A549 (cell line): ENCODE data around the gene LRP6. TPM values are rescaled to one million over a fixed set of nuclear protein-coding genes. Genes with fewer than 3 reads are reported as not detected.

Experiments
- ATAC-seq, 2 experiments: fragments of 200-7000 bp in 1 of 2; fragments of >200 bp in 1 of 2; cut with Nextera tagmentation in 1 of 2; cut with Tn5 transposase in 1 of 2; 3 replicates each; pipeline versions ENCODE4 v1.8.0 to v1.9.1; 2018 to 2020; ENCODE audit warnings: mild to moderate bottlenecking in 1 of 2, moderate library complexity in 1 of 2
- CTCF ChIA-PET: fragments of 300-600 bp; sonication (Branson Sonifier 250); formaldehyde crosslinking; extraction: SDS; loops from one replicate; lab custom pipeline; 2021; ENCODE audit warnings: antibody characterized with exemption, inconsistent platforms; lab: Yijun Ruan, JAX
- POLR2A ChIA-PET: fragments of 350-600 bp; formaldehyde crosslinking; extraction: SDS; loops from one replicate; lab custom pipeline; 2021; ENCODE audit warnings: antibody characterized with exemption, inconsistent platforms; lab: Yijun Ruan, JAX
- DNase-seq, 2 experiments: peaks; one replicate each; pipeline versions ENCODE4 v3.0.0 to v3.0.0-alpha.2; 2011 to 2016; ENCODE audit warnings: low read depth in 1 of 2, low spot score in 1 of 2
- FAIRE-seq: peaks from 2 replicates; lab custom pipeline; 2011; peaks lifted over from hg19 to GRCh38; lab: Jason Lieb, UNC
- H3K27ac ChIP-seq, 2 experiments: fragments of >200 bp; sonication (Bioruptor Twin); formaldehyde crosslinking; 3 replicates each; pipeline ENCODE4 v1.5.1; 2016 to 2017
- H3K4me1 ChIP-seq: fragments of >200 bp; sonication (Bioruptor Twin); formaldehyde crosslinking; 3 replicates; pipeline ENCODE4 v1.6.1; 2016
- H3K4me2 ChIP-seq: fragments of >200 bp; sonication (Bioruptor Twin); formaldehyde crosslinking; 3 replicates; pipeline ENCODE4 v1.6.1; 2016
- H3K4me3 ChIP-seq: fragments of >200 bp; sonication (Bioruptor Twin); formaldehyde crosslinking; 3 replicates; pipeline ENCODE4 v1.5.1; 2016
- H3K9me3 ChIP-seq: fragments of >200 bp; sonication (Bioruptor Twin); formaldehyde crosslinking; 3 replicates; pipeline ENCODE4 v1.6.1; 2016
- ATOH8 ChIP-seq: fragments of 250-450 bp; sonication (Bioruptor Pico); IDR thresholded peaks from 2 replicates; pipeline ENCODE4 v1.5.0; 2020; ENCODE audit warnings: low read depth, mild to moderate bottlenecking, moderate library complexity
- BCL3 ChIP-seq: fragments of >200 bp; sonication (Bioruptor Twin); formaldehyde crosslinking; IDR thresholded peaks from 3 replicates; pipeline ENCODE4 v1.6.1; 2016
- BHLHE40 ChIP-seq: IDR thresholded peaks from 2 replicates; pipeline ENCODE4 v1.6.1; 2012; ENCODE audit warnings: low read depth, low read length, inconsistent platforms
- CEBPB ChIP-seq, 2 experiments: fragments of >200 bp in 1 of 2; sonication (Bioruptor Twin) in 1 of 2; formaldehyde crosslinking in 1 of 2; IDR thresholded peaks; 2 replicates each; pipeline ENCODE4 v1.6.1; 2012 to 2016
- CHD4 ChIP-seq: fragments of 200-600 bp; sonication (generic); IDR thresholded peaks from 2 replicates; pipeline ENCODE4 v1.6.1; 2016; ENCODE audit warnings: antibody characterized with exemption, mild to moderate bottlenecking, borderline replicate concordance
- FOSB ChIP-seq: fragments of 250-450 bp; sonication (Bioruptor Pico); IDR thresholded peaks from 2 replicates; pipeline ENCODE4 v1.5.0; 2020; ENCODE audit warnings: mild to moderate bottlenecking, moderate library complexity
- FOXS1 ChIP-seq: fragments of 250-450 bp; sonication (Bioruptor Pico); IDR thresholded peaks from 2 replicates; pipeline ENCODE4 v1.5.0; 2020; ENCODE audit warnings: mild to moderate bottlenecking, moderate library complexity
- HDAC2 ChIP-seq: fragments of 200-600 bp; sonication (generic); IDR thresholded peaks from 2 replicates; pipeline ENCODE4 v1.6.1; 2016
- HES2 ChIP-seq: fragments of >200 bp; sonication (Bioruptor Twin); formaldehyde crosslinking; IDR thresholded peaks from 2 replicates; pipeline ENCODE4 v1.6.1; 2016
- HOXA7 ChIP-seq: fragments of 250-450 bp; sonication (Bioruptor Pico); IDR thresholded peaks from 2 replicates; pipeline ENCODE4 v1.5.0; 2020; ENCODE audit warnings: mild to moderate bottlenecking, moderate library complexity
- HOXB5 ChIP-seq: fragments of 250-450 bp; sonication (Bioruptor Pico); IDR thresholded peaks from 2 replicates; pipeline ENCODE4 v1.5.0; 2020; ENCODE audit warnings: mild to moderate bottlenecking, moderate library complexity
- KDM1A ChIP-seq: fragments of 200-600 bp; sonication (generic); IDR thresholded peaks from 2 replicates; pipeline ENCODE4 v1.6.1; 2016; ENCODE audit warnings: low read depth, mild to moderate bottlenecking
- KDM5A ChIP-seq: fragments of 200-600 bp; sonication (generic); IDR thresholded peaks from 2 replicates; pipeline ENCODE4 v1.6.1; 2016; ENCODE audit warnings: antibody characterized with exemption, mild to moderate bottlenecking
- MAFK ChIP-seq: fragments of 450-650 bp; IDR thresholded peaks from 2 replicates; pipeline ENCODE4 v1.6.1; 2014; ENCODE audit not compliant: partially characterized antibody
- POLR2AphosphoS2 ChIP-seq: conservative IDR thresholded peaks from 2 replicates; pipeline ENCODE4 v1.6.1; 2012; ENCODE audit warnings: low read length, improper control_type of control experiment, inconsistent platforms
- RARB ChIP-seq: fragments of 250-450 bp; sonication (Bioruptor Pico); IDR thresholded peaks from 2 replicates; pipeline ENCODE4 v1.8.0; 2021; ENCODE audit warnings: mild to moderate bottlenecking, moderate library complexity
- TFCP2L1 ChIP-seq: fragments of 250-450 bp; sonication (Bioruptor Pico); IDR thresholded peaks from 2 replicates; pipeline ENCODE4 v1.5.0; 2021; ENCODE audit warnings: mild to moderate bottlenecking
- ZFP36 ChIP-seq: fragments of 450-650 bp; IDR thresholded peaks from 2 replicates; pipeline ENCODE4 v1.6.1; 2014; ENCODE audit warnings: borderline replicate concordance; ENCODE audit not compliant: partially characterized antibody
- ZNF302 ChIP-seq: fragments of 250-450 bp; sonication (Bioruptor Pico); IDR thresholded peaks from 2 replicates; pipeline ENCODE4 v1.9.0; 2021; ENCODE audit warnings: inconsistent platforms, mild to moderate bottlenecking, moderate library complexity
- ZSCAN20 ChIP-seq: fragments of 250-450 bp; sonication (Bioruptor Pico); IDR thresholded peaks from 2 replicates; pipeline ENCODE4 v1.8.0; 2022; ENCODE audit warnings: mild to moderate bottlenecking, moderate library complexity
- WGBS: methylation state at CpG from one replicate; pipeline ENCODE4 v1.1.6; 2017; ENCODE audit errors: missing lambda C conversion rate; 5-methylcytosine and 5-hydroxymethylcytosine counted together
- polyA plus RNA-seq, 4 experiments: library from polyadenylated mRNA; depleted of rRNA in 3 of 4; stranded (reverse); fragments of >200 nt; fragmentation: RNase III in 1 of 4; extraction: RNeasy Plus Mini Kit Qiagen cat#74134 plus additional on column Dnase treatment in 1 of 4; gene quantifications; 2 replicates in 3 of 4; 3 replicates in 1 of 4; pipeline ENCODE4 v1.2.3, GENCODE V29; 2011 to 2017
- TF ChIP-seq, protein P1 (sequence below): IDR thresholded peaks from 2 replicates; pipeline ENCODE4 v1.6.1; 2012
- TF ChIP-seq, protein P2 (sequence below): fragments of 150-350 bp; IDR thresholded peaks from 2 replicates; pipeline ENCODE4 v1.6.1; 2014; ENCODE audit warnings: low read depth, mild to moderate bottlenecking, low read length
- TF ChIP-seq, protein P3 (sequence below): fragments of 200-600 bp; sonication (generic); IDR thresholded peaks from 2 replicates; pipeline ENCODE4 v1.6.1; 2016; ENCODE audit warnings: antibody characterized with exemption, mild to moderate bottlenecking, moderate library complexity

Gene LRP6
- polyA plus RNA-seq, 2 of the 4 experiments (the other 2 are of a cell fraction): 26.6 to 50.3 TPM

DNA sequence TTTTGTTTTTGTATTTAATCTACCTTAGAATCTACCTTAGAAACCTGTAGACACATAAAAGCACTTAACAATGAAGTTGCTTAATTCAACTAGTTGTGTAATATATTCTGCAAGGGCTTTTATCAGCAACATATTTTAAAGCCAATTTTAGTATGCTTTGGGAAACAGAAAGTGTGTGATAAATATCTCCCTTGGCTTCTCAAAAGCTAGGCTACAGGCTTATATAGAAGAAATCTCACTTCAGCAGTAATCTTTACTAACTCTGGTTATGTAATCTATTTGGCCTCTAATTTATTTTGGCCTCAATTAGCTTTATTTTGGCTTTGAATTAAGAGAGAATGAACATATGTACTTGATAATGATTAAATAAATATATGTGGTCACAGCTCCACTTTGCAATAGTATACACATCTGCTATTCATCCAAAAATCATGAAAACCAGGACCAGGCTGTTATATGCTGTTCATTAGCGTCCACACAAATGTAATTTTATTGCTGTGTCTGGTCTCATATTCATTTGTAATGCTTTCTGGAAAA is 37.2 kb downstream of the LRP6 start:
- ChIA-PET POLR2A (no interaction called here), CTCF (interaction anchor here (1.1 to 1.6 kb wide), 3 partner anchors 11 to 98 kb away, joined by 3 to 7 read pairs (median 3); no protein-coding TSS in a partner anchor)
- FAIRE-seq: no peak
- WGBS: 93% methylated on average over 1 of the region's 1 CpG
- Histone ChIP-seq H3K27ac (no peak overlapping the region), H3K4me1 (peaks cover 37% of the 10 kb centered on the region), H3K4me3 (no peak overlapping the region), H3K9me3 (peaks cover 6% of the 10 kb centered on the region; the same call in 2 of the 3 replicates), H3K4me2 (no peak overlapping the region)
- TF ChIP-seq CEBPB (IDR thresholded peaks at IDR 0.05): peak; percentile 23 to 58; a peak in 2 of 4 replicates
- TF ChIP-seq KDM5A: no peak
- no peak for TF ChIP-seq TFCP2L1 (CRISPR knock-in tag)
- TF ChIP-seq FOXS1 (CRISPR knock-in tag): no peak
- ATAC-seq: no peak
- DNase-seq: no peak

- no peak for FAIRE-seq
- Histone ChIP-seq H3K4me2 (no peak overlapping the region), H3K9me3 (peaks cover 6% of the 10 kb centered on the region; the same call in 2 of the 3 replicates), H3K4me3 (no peak overlapping the region)
- WGBS: 86% methylated on average over 5 of the region's 5 CpGs
- POLR2A ChIA-PET: no interaction called here
- TF ChIP-seq MAFK (no peak), HOXA7 (no peak)
- TF ChIP-seq, all 56 proteins: peak for 0
- DNase-seq (no peak), ATAC-seq (no peak; a peak in 2 of 6 replicates)
- Histone ChIP-seq H3K4me1 (peaks cover 49% of the 10 kb centered on the region), H3K27ac (0 out of 6 replicates have a peak overlapping the region, but pooled peaks of 1 of the 2 experiments have one; percentile 43)
- CTCF ChIA-PET: interaction anchor here (0.9 to 1.2 kb wide), 2 partner anchors 12 to 37 kb away, joined by 3 read pairs; no protein-coding TSS in a partner anchor
Measured at GRCh38 chr12:12228402-12228801, 38.4 kb downstream of the LRP6 start.

GRCh38 chr12:12226187-12226586 is 40.7 kb downstream of the LRP6 start:
- H3K4me1 ChIP-seq: peaks cover 56% of the 10 kb centered on the region
- POLR2A ChIA-PET: interaction anchor here (0.6 kb wide), 1 partner anchor 199 kb away, joined by 3 read pairs; no protein-coding TSS in a partner anchor
- FAIRE-seq (no peak), ATAC-seq (no peak), DNase-seq (no peak)
- TF ChIP-seq, protein P1, sequence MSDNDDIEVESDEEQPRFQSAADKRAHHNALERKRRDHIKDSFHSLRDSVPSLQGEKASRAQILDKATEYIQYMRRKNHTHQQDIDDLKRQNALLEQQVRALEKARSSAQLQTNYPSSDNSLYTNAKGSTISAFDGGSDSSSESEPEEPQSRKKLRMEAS: no peak
- TF ChIP-seq BCL3 (no peak), ATOH8 (no peak), HOXB5 (no peak), CHD4 (no peak), BHLHE40 (no peak), FOSB (CRISPR knock-in tag) (no peak), HDAC2 (no peak), ZFP36 (no peak), ZNF302 (CRISPR knock-in tag) (no peak), ZSCAN20 (no peak), HES2 (no peak), RARB (CRISPR knock-in tag) (no peak), KDM1A (no peak), POLR2AphosphoS2 (no peak)
- TF ChIP-seq, protein P2, sequence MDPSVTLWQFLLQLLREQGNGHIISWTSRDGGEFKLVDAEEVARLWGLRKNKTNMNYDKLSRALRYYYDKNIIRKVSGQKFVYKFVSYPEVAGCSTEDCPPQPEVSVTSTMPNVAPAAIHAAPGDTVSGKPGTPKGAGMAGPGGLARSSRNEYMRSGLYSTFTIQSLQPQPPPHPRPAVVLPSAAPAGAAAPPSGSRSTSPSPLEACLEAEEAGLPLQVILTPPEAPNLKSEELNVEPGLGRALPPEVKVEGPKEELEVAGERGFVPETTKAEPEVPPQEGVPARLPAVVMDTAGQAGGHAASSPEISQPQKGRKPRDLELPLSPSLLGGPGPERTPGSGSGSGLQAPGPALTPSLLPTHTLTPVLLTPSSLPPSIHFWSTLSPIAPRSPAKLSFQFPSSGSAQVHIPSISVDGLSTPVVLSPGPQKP: no peak
- TF ChIP-seq, protein P3, sequence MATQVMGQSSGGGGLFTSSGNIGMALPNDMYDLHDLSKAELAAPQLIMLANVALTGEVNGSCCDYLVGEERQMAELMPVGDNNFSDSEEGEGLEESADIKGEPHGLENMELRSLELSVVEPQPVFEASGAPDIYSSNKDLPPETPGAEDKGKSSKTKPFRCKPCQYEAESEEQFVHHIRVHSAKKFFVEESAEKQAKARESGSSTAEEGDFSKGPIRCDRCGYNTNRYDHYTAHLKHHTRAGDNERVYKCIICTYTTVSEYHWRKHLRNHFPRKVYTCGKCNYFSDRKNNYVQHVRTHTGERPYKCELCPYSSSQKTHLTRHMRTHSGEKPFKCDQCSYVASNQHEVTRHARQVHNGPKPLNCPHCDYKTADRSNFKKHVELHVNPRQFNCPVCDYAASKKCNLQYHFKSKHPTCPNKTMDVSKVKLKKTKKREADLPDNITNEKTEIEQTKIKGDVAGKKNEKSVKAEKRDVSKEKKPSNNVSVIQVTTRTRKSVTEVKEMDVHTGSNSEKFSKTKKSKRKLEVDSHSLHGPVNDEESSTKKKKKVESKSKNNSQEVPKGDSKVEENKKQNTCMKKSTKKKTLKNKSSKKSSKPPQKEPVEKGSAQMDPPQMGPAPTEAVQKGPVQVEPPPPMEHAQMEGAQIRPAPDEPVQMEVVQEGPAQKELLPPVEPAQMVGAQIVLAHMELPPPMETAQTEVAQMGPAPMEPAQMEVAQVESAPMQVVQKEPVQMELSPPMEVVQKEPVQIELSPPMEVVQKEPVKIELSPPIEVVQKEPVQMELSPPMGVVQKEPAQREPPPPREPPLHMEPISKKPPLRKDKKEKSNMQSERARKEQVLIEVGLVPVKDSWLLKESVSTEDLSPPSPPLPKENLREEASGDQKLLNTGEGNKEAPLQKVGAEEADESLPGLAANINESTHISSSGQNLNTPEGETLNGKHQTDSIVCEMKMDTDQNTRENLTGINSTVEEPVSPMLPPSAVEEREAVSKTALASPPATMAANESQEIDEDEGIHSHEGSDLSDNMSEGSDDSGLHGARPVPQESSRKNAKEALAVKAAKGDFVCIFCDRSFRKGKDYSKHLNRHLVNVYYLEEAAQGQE: no peak
- no peak overlapping the region for H3K4me3 ChIP-seq
- peaks cover 6% of the 10 kb centered on the region; the same call in 2 of the 3 replicates for H3K9me3 ChIP-seq
- WGBS: 87% methylated on average over 1 of the region's 1 CpG
- H3K4me2 ChIP-seq: no peak overlapping the region
- no peak overlapping the region for H3K27ac ChIP-seq
- CTCF ChIA-PET: interaction anchor here (0.6 to 1.2 kb wide), 3 partner anchors 10 to 43 kb away, joined by 3 to 4 read pairs (median 3); no protein-coding TSS in a partner anchor
